SU-DHL-6 (cell line): ENCODE measurements around the gene CCNC.

Experiments
- EZH2phosphoT487 ChIP-seq: fragments of 200-600 bp; sonication (generic), shearing (Covaris generic); conservative IDR thresholded peaks from 2 replicates; pipeline ENCODE4 v1.6.1; 2018; ENCODE audit warnings: mild to moderate bottlenecking, antibody characterized with exemption, low read length, moderate library complexity, mixed read lengths
- TF ChIP-seq, protein P1 (sequence below): fragments of 200-600 bp; sonication (generic); IDR thresholded peaks from one replicate; pipeline ENCODE4 v1.5.1; 2017; ENCODE audit warnings: antibody characterized with exemption, mild to moderate bottlenecking, low read length, moderate library complexity; ENCODE audit not compliant: insufficient read depth, poor library complexity, severe bottlenecking

DNA sequence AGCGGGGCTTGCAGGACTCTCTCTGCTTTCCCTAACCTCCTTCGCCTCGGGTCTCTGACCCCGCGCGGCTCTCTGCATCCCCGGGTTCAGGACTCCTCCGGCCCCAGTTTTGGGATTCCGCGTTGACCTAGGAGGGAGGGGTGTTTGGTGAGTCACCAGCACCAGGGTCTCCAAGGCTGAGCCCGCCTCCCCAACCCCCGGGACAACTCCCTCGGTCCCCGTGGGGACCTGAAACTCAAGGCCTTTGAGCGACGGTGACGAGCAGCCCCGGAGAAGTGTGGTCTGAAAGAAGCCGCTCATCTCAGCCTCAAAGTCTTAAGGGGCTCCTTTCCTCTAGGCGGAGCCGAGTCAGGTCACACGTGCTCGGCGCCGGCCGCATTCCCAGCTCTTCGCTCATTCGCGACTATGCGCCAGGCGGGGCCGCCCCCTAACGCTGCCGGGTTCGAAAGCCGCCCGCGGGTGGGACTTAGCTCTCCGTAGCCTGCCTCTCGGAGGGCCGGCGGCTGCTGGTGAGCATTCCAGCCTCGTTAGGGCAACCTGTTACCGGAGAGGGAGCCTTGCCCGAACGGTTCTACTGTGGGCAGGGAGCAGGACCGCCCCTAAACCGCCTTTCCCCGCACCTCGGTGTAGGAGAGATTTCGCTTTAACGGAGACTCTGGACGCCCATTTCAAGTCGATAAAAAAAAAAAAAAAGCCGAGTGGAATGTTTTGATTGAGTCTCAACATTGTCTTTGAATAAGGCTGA, 35.1 kb upstream of the CCNC start:
- TF ChIP-seq, protein P1, sequence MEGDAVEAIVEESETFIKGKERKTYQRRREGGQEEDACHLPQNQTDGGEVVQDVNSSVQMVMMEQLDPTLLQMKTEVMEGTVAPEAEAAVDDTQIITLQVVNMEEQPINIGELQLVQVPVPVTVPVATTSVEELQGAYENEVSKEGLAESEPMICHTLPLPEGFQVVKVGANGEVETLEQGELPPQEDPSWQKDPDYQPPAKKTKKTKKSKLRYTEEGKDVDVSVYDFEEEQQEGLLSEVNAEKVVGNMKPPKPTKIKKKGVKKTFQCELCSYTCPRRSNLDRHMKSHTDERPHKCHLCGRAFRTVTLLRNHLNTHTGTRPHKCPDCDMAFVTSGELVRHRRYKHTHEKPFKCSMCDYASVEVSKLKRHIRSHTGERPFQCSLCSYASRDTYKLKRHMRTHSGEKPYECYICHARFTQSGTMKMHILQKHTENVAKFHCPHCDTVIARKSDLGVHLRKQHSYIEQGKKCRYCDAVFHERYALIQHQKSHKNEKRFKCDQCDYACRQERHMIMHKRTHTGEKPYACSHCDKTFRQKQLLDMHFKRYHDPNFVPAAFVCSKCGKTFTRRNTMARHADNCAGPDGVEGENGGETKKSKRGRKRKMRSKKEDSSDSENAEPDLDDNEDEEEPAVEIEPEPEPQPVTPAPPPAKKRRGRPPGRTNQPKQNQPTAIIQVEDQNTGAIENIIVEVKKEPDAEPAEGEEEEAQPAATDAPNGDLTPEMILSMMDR: no peak
- no peak for TF ChIP-seq EZH2phosphoT487
